ENCODE results near the gene NPY2R.

NPY2R gene

DNA sequence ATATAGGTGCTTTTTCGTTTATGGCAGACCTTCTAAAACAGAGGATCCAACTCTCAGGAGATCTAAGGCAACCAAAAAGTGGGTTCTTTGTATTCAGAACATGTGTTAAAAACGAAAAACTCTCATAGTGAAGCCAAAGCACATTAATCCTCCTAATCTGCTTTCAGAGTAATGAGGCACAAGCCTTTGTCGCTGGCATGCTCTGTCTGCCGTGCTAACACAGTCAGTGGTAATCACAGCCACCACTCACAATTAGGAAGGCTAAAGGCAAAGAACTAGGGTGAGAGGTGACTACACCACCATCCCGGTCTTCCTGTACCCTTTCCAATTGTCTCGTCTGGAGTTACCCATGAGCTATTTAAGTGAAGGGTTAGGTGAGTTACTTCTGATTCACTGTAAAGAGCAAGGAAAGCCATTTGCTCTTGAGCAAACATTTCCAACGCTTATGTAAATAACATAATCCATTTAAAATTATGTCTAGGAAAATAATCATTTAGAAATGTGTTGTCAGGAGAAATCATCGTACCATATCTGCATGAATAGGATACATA is 40.7 kb downstream of the NPY2R start:
- no peak for DNase-seq (ENCODE audit: low spot score)

DNA sequence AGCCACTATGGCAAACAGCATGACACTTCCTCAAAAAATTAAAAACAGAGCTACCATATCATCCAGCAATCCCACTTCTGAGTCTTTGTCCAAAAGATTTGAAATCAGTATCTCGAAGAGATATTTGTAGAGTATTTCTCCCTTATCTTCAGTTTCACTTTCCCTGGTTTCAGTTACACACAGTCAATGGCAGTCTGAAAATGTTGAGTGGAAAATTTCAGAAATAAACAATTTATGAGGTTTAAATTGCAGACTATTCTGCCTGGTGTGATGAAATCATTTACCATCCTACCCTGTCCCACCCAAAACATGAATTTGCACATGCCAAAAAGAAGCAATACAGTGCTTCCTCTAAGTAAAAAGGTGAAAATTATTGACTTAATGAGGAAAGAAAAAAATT is 43.9 kb downstream of the NPY2R start:
- DNase-seq (ENCODE audit: low spot score): no peak

DNA sequence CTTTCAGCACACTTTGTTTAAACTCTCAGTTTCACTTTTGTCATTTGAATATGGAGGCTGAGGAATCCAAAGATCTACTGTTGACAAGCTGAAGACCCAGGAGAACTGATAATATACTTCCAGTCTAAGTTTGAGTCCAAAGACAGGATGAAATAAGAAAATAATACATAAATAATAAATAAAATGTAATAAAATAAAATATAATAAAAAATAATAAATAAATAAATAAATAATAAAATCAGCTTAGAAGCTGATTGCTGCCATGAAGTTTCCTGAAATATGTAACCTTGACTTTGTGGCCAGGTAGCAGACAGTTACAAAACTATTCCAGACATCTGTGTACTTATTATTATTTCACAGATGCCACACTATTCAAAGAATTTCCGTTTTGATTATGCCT is 55.0 kb downstream of the NPY2R start:
- DNase-seq (ENCODE audit: low spot score): no peak

DNA sequence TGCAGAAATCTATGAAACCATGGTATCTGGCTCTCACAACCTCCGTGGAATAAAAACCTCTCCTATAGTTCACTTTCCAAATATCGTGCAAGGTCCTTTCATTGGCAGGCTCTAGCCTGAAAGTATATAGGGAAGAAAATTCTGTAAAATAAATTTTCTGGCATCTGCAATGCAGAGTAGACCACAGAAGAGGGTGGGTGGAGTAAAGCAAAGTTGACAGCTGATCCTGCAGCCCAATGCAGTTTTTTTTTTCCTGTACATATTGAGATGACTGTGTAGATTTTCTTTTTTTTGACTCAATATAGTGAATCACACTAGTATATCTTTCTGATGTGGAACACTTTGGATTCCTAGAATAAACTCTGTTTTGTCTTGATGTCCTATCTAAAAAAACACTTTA is 56.7 kb downstream of the NPY2R start:
- DNase-seq (ENCODE audit: low spot score): no peak
